BLaER1 (cell line): ENCODE measurements around the gene LRRC73.

Source experiments
- H3K27ac ChIP-seq: shearing (Covaris generic); formaldehyde crosslinking; 2 replicates; pipeline ENCODE4 v1.8.1; 2022
- H3K27me3 ChIP-seq: shearing (Covaris generic); formaldehyde crosslinking; 2 replicates; pipeline ENCODE4 v1.8.1; 2022
- H3K36me3 ChIP-seq: shearing (Covaris generic); formaldehyde crosslinking; 2 replicates; pipeline ENCODE4 v1.8.1; 2022
- H3K4me1 ChIP-seq: shearing (Covaris generic); formaldehyde crosslinking; 2 replicates; pipeline ENCODE4 v1.8.1; 2022
- H3K4me2 ChIP-seq: shearing (Covaris generic); formaldehyde crosslinking; 2 replicates; pipeline ENCODE4 v1.8.1; 2022
- H3K4me3 ChIP-seq: shearing (Covaris generic); formaldehyde crosslinking; 2 replicates; pipeline ENCODE4 v1.8.1; 2022
- H3K9ac ChIP-seq: shearing (Covaris generic); formaldehyde crosslinking; 2 replicates; pipeline ENCODE4 v1.8.1; 2022
- H3K9me3 ChIP-seq: shearing (Covaris generic); formaldehyde crosslinking; 2 replicates; pipeline ENCODE4 v1.8.1; 2022
- H4K20me1 ChIP-seq: shearing (Covaris generic); formaldehyde crosslinking; 2 replicates; pipeline ENCODE4 v1.8.1; 2022
- Cebpa-rat ChIP-seq: shearing (Covaris generic); IDR thresholded peaks from 2 replicates; pipeline ENCODE4 v1.8.1; 2022

LRRC73 gene

DNA sequence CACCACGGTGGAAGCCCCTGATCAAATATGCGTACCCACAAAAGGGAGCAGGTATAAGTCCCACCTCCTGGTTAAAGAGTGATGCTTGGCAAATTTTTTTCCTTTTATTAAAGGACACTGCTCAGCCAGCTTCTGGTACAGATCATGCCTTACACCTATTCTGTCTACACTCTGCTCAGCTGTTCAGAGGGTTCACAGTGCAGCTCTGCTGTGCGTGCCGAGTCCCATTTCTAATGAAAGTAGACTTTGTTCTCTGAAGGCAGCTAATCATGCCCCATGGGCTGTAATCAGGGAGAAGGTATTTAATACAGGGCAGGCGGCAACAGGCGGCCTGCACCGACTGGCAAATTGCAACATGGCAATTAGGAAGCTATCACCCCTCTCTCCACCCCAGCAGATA lies 16.3 kb downstream of the LRRC73 start:
- Histone ChIP-seq H3K9ac (no peak overlapping the region), H4K20me1 (peaks cover 65% of the 10 kb centered on the region), H3K27ac (no peak overlapping the region), H3K9me3 (no peaks in the 10 kb centered on the region), H3K4me2 (no peak overlapping the region), H3K4me1 (peaks cover 24% of the 10 kb centered on the region), H3K36me3 (peaks cover 64% of the 10 kb centered on the region), H3K4me3 (no peak overlapping the region), H3K27me3 (no peaks in the 10 kb centered on the region)
- TF ChIP-seq Cebpa-rat: no peak

DNA sequence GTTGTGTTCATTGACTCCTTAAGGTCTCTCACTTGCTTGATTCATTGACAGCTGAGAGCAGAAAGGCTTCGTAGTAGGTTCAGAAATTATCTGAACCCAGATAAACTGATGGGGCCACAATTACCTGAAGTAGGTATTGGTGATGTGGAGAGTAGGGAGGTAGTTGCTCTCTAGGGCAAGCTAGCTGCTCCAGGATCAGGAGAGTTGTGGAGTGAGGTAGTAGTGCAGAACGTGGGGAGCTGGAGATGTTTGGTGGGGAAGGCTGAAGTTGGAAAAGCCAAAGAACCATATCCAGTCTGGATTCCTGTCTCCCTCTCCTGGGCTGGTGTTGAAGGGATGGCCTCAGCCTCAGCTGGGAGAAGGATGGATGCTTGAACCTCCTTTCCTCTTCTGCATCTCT lies 16.9 kb downstream of the LRRC73 start:
- Histone ChIP-seq H3K27me3 (no peaks in the 10 kb centered on the region), H3K4me1 (peaks cover 24% of the 10 kb centered on the region), H3K9ac (no peak overlapping the region), H3K4me3 (no peak overlapping the region), H4K20me1 (peaks cover 63% of the 10 kb centered on the region), H3K36me3 (peaks cover 58% of the 10 kb centered on the region), H3K27ac (no peak overlapping the region), H3K4me2 (no peak overlapping the region), H3K9me3 (no peaks in the 10 kb centered on the region)
- no peak for TF ChIP-seq Cebpa-rat

DNA sequence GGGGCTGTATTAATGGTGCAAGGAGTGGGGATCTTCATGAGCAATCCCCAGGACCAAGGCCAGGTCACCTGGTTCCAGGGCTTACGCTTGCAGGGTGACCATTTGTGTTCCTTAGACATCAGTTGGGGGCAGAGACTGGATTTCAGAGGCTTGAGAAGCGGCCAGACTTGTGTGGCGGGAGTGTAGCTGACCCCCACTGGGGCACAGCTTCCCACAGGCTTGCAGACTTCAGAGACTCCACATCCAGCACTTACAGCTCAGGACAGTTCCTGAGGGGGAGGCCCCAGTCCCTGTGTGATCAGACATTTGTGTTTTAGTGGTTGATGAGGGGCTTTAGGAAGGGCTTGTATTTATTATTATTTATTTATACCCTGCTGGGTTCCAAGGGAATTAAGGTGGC lies 17.5 kb downstream of the LRRC73 start:
- no peak overlapping the region for H3K9ac ChIP-seq
- H3K27ac ChIP-seq: no peak overlapping the region
- no peak overlapping the region for H3K4me2 ChIP-seq
- H3K27me3 ChIP-seq: no peaks in the 10 kb centered on the region
- peaks cover 52% of the 10 kb centered on the region for H3K36me3 ChIP-seq
- H3K4me3 ChIP-seq: no peak overlapping the region
- H3K9me3 ChIP-seq: no peaks in the 10 kb centered on the region
- TF ChIP-seq Cebpa-rat: no peak
- H3K4me1 ChIP-seq: peaks cover 24% of the 10 kb centered on the region
- peaks cover 60% of the 10 kb centered on the region for H4K20me1 ChIP-seq

DNA sequence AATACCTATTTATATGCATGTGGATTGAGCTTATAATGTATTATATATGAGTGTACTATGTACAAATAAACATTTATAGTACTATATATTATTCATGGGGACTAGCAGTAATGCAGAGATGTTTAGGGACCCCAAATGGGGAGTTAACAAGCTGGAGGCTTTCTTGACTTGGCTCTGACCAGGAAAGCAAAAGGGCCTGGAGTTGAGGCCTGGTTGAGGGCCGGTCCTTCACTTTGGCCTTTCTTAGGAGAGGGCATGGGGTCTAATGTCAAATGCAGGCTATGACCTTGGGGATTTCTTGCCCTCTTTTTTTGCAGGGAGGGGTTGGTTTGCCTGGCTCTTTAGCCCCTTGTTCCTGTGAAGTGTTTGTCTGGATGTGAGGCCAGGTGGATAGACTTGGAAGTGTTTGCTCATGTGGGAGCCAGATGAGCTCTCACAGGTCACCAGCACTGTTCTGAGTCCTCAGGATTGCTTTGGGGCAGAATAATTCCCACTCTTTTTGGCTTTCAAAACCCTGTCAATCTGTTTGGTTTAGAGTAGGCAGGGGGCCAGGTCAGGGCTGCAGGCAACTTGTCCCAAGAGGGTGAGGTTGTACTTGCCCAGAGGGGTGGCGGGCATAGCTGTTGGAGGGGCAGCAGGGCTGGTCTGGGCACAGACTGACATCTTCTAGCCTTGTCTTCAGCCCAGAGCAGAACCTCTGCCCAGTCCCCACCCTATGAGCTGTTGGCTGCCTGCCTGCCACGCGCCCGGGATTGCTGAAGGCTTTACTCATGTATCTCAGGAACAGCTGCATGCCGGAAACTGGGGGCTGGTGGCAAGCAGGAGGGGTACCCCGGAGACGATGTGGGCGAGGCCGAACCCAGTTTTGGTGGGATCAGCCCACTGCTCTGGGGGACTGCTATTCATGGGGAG lies 18.1 kb downstream of the LRRC73 start:
- Histone ChIP-seq H3K9me3 (no peaks in the 10 kb centered on the region), H3K9ac (no peak overlapping the region), H3K4me3 (no peak overlapping the region), H3K4me2 (no peak overlapping the region), H3K36me3 (peaks cover 51% of the 10 kb centered on the region), H3K4me1 (peaks cover 22% of the 10 kb centered on the region), H3K27me3 (no peaks in the 10 kb centered on the region), H4K20me1 (peaks cover 53% of the 10 kb centered on the region), H3K27ac (no peak overlapping the region)
- no peak for TF ChIP-seq Cebpa-rat

DNA sequence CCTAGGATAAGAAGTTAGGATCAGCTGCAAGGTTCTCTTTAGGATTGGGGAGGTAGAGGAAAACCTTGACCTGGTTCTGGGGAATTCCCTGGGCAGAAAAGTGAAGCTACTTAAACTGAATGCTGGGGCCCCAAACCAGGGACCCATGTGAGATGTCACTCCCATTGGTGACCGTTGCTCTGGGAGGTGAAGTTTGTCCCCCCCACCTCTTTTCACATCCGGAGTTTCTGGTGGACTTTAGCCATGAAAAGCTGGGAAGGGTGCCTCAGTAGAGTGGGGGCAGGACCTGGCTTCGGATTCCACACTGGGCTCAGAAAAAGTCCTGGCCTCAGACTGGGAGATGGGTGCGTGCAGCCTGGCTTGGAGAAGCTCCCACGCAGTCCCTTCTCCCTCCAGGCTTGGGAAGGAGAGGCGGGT lies 19.6 kb downstream of the LRRC73 start:
- Histone ChIP-seq H3K4me2 (peak overlapping the region; percentile 87), H3K9ac (peak overlapping the region; percentile 60; the same call in 1 of the 2 replicates), H3K27ac (peak overlapping the region; percentile 72; the same call in 1 of the 2 replicates), H3K4me3 (no peak overlapping the region), H4K20me1 (peaks cover 40% of the 10 kb centered on the region), H3K9me3 (no peaks in the 10 kb centered on the region), H3K4me1 (peaks cover 10% of the 10 kb centered on the region), H3K27me3 (no peaks in the 10 kb centered on the region), H3K36me3 (peaks cover 53% of the 10 kb centered on the region)
- TF ChIP-seq Cebpa-rat: no peak

DNA sequence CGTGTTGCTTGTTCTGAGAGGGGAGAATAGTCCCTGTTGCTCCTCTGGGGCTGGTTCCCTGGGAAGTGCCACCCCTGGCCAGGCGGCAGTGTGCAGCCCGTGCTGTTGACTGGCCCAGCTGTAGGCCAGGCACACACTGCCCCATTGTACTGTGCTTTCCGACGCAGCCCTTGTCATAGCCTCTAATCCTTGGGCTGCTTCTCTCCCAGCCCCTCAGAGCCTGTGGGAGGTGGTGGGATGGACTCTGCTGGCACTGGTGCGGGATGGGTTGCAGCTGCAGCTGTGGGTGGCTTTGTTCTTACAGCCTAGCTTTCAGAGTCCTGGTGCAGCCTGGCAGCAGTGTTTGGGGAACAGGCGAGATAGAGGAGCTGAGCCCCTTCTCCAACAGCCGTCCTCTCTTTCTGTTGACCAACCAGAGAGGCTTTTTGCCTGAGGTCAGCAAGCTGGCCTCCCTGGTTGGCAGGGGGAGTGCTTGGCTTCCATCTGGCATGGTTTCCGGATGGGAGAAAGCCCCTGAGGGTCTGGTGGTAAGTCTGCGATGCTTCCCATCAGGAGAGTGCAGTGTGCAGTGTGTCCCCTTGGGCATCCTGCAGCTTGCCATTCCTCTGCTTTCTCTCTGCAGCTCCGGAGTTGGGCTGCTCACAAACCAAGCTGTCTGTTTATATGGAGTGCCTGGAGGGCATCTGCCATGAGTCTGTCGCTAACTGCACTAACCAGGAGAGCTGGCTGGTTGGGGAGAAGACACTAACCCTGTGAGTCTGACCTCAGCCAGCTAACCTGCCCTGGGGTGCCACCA lies 20.7 kb downstream of the LRRC73 start:
- Histone ChIP-seq H3K4me3 (peak overlapping the region; percentile 35), H4K20me1 (peaks cover 29% of the 10 kb centered on the region), H3K4me2 (peak overlapping the region; percentile 87), H3K27me3 (no peaks in the 10 kb centered on the region), H3K4me1 (no peaks in the 10 kb centered on the region), H3K9me3 (no peaks in the 10 kb centered on the region), H3K27ac (peak overlapping the region; percentile 72), H3K9ac (peak overlapping the region; percentile 60), H3K36me3 (peaks cover 54% of the 10 kb centered on the region)
- TF ChIP-seq Cebpa-rat: no peak

DNA sequence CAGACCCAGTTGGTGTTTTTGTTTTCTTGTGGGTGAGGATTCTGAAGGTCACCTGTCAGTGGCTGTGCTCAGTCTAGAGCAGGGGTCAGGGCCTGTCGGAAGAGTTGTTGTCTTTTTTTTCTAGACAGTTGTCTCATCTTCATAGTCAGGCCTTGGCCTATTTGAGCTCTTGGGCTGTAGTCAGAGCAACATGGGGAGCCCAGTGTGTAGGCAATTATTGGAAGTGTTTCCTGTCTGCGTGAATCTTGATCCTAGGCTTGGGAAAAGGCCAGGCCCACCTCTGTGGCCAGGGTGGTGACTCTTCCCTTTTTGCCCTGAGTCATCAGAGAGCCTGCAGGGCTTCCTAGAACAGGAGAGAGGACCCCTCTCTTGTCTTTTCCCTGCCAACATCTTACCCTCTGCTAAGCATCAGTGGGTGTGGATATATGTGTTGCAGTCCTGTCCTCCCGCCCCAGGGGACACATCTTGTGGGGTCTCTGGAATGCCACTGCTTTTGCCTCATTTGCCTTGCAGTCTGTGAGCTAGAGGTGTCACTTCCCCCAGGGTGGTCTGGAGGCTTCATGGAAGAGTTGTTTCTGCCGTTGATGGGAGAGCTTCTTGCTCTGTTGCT lies 21.4 kb downstream of the LRRC73 start:
- Histone ChIP-seq H3K36me3 (peaks cover 47% of the 10 kb centered on the region), H3K9ac (peak overlapping the region; percentile 60; the same call in 1 of the 2 replicates), H3K9me3 (no peaks in the 10 kb centered on the region), H3K4me2 (peak overlapping the region; percentile 87), H3K4me3 (peak overlapping the region; percentile 35; the same call in 1 of the 2 replicates), H3K4me1 (no peaks in the 10 kb centered on the region), H3K27ac (peak overlapping the region; percentile 72), H3K27me3 (no peaks in the 10 kb centered on the region), H4K20me1 (peaks cover 22% of the 10 kb centered on the region)
- TF ChIP-seq Cebpa-rat: no peak

DNA sequence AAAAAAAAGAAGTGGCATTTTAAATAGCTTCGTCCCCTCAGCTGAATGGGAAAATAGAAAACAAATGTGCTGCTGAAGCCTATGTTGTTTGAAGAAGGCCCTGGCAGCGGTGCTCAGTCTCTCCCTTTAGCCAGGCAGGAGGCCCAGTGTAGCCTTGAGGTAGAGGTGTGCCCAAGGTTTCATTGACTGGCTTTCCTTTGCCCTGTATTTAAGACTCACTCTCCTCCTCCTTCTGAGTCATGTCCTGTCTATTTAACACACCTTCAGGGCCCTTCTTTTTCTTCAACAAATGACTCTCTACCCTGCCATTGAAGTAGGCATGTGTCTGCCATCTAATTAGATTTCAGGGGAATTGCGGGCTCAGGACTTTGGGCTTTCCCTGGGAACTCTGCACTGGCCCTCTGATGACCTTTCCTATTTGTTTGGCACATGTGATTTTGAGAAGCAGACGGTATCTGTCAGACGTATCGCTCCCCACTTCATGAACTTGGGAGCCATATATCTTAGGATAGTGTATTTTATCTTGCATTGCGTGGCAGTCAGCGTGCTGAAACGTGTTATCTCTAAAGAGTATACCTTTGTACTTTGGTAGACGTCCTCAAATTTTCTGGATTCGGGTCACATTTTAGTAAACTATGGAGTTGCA lies 28.4 kb downstream of the LRRC73 start:
- Histone ChIP-seq H3K36me3 (peaks cover 17% of the 10 kb centered on the region; the same call in 1 of the 2 replicates), H3K27ac (no peak overlapping the region), H3K4me1 (peaks cover 33% of the 10 kb centered on the region), H3K9me3 (no peaks in the 10 kb centered on the region), H3K4me2 (no peak overlapping the region), H3K27me3 (no peaks in the 10 kb centered on the region), H3K4me3 (no peak overlapping the region), H3K9ac (no peak overlapping the region), H4K20me1 (peaks cover 17% of the 10 kb centered on the region)
- TF ChIP-seq Cebpa-rat: no peak

DNA sequence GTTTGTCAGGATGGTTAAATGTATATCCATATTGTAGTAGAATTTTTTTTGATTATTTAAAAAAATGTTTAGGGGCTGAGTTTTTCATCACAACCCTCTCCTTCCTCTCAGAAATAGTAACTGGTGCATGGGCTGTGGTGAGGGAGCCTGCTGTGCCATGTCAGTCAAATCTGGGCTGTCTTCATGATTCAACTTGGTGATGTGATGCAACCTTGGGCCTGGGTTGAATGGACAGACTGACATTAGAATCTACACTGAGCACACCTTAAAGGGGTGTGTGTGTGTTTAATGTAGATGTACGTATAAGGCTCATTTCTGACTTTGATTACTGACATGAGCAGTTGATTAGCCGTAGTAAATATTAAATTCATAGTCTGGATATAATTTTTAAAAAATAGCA lies 29.1 kb downstream of the LRRC73 start:
- H3K9me3 ChIP-seq: no peaks in the 10 kb centered on the region
- TF ChIP-seq Cebpa-rat: no peak
- H3K36me3 ChIP-seq: peaks cover 10% of the 10 kb centered on the region; the same call in 1 of the 2 replicates
- no peaks in the 10 kb centered on the region for H3K27me3 ChIP-seq
- H4K20me1 ChIP-seq: peaks cover 17% of the 10 kb centered on the region
- H3K4me1 ChIP-seq: peaks cover 36% of the 10 kb centered on the region
- H3K27ac ChIP-seq: no peak overlapping the region
- H3K4me3 ChIP-seq: no peak overlapping the region
- H3K4me2 ChIP-seq: no peak overlapping the region
- no peak overlapping the region for H3K9ac ChIP-seq
